Neural crest cell (in vitro differentiated cells): ENCODE results near the gene STEAP3. TPM values are rescaled to one million over a fixed set of nuclear protein-coding genes. Genes with fewer than 3 reads are reported as not detected.

Experiments used
- DNase-seq: peaks from one replicate; pipeline ENCODE4 v3.0.0; 2021; ENCODE audit warnings: low read depth, mixed read lengths, low spot score
- H3K27ac Mint-ChIP-seq: one replicate; pipeline ENCODE4 v1.8.0; 2021; ENCODE audit warnings: mild to moderate bottlenecking, mixed read lengths; ENCODE audit not compliant: unreplicated experiment
- H3K27me3 Mint-ChIP-seq: 2 replicates; pipeline ENCODE4 v1.8.0; 2021; ENCODE audit warnings: low read depth, mild to moderate bottlenecking, mixed read lengths
- H3K36me3 Mint-ChIP-seq: 2 replicates; pipeline ENCODE4 v1.8.0; 2021; ENCODE audit warnings: low read depth, mild to moderate bottlenecking, mixed read lengths
- H3K4me1 Mint-ChIP-seq: 2 replicates; pipeline ENCODE4 v1.8.0; 2021; ENCODE audit warnings: mixed read lengths
- H3K4me3 Mint-ChIP-seq: one replicate; pipeline ENCODE4 v1.8.0; 2021; ENCODE audit warnings: mild to moderate bottlenecking, mixed read lengths
- H3K9me3 Mint-ChIP-seq: 2 replicates; pipeline ENCODE4 v1.8.0; 2021; ENCODE audit warnings: mixed read lengths
- long read RNA-seq: library from polyadenylated mRNA; unstranded; transcript quantifications from one replicate; pipeline ENCODE4 v2.0.0, GENCODE V29; 2020
- total RNA-seq: library from RNA; stranded (reverse); gene quantifications from 2 replicates; pipeline ENCODE4 v1.2.1, GENCODE V29; 2021
- TF ChIP-seq, protein P1 (sequence below): fragments of 200-600 bp; sonication (generic); conservative IDR thresholded peaks from 2 replicates; pipeline ENCODE4 v1.5.0; 2021; ENCODE audit warnings: antibody characterized with exemption, mild to moderate bottlenecking

STEAP3 gene, protein sequence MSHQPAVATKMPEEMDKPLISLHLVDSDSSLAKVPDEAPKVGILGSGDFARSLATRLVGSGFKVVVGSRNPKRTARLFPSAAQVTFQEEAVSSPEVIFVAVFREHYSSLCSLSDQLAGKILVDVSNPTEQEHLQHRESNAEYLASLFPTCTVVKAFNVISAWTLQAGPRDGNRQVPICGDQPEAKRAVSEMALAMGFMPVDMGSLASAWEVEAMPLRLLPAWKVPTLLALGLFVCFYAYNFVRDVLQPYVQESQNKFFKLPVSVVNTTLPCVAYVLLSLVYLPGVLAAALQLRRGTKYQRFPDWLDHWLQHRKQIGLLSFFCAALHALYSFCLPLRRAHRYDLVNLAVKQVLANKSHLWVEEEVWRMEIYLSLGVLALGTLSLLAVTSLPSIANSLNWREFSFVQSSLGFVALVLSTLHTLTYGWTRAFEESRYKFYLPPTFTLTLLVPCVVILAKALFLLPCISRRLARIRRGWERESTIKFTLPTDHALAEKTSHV
- total RNA-seq: 0.73 and 0.77 TPM in 2 replicates
- long read RNA-seq, partial matches to known transcripts: 0 of 1 reads
- long read RNA-seq, other reads (novel, unspliced or antisense): 0 of 1 reads

DNA sequence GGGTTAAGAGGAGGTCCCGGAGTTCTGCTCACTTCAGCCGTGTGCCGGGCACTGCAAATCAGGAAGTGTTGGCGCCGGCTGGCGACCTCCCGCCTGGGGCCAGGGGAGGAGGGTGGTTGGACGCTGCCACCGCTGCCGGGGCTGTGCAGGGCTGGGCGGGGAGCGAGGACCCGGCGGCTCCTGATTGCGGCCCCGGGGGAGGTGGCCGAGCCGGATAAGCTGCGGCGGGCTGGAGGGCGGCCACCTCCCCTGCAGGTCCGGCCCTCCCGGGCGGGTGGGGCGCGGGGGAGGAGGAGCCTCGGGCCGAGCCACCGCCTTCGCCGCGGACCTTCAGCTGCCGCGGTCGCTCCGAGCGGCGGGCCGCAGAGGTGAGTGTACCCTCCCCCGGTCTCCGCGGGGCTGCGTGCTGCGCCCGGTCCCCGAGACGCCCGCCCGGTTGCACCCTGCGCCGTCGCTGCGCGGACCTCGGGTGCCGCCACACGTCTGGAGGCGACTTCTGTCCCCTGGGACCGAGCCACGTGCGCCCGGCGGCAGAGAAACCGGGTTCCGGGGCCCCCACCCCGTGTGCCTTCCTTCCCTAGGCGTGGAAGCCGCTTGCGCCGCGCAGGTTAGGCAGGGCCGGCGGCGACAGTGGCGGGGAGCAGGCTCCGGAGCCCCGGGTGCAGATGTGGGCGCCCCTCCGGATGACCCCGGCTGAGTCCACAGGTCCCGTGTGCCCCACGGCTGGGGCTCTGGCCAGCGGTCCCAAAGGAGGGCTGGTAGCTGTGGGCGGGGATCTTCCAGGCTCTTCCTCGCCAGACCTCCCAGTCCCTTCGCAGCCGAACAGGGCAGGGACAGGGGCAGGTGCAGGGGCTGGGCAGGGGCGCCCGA, at the start of gene STEAP3:
STEAP3 (plus strand) TSS at position 314 of the 870 bp plus-strand sequence. CDS start 7,179 bp downstream, outside the sequence.
- Mint-ChIP-seq H3K36me3 (no peaks in the 10 kb centered on the region), H3K27ac (no peak within 1 kb of the TSS), H3K9me3 (no peaks in the 10 kb centered on the region), H3K4me3 (peak within 1 kb of the TSS; percentile 61), H3K27me3 (peaks cover 69% of the 10 kb centered on the region), H3K4me1 (no peaks in the 10 kb centered on the region)
- DNase-seq: peak; percentile 43
- TF ChIP-seq, protein P1, sequence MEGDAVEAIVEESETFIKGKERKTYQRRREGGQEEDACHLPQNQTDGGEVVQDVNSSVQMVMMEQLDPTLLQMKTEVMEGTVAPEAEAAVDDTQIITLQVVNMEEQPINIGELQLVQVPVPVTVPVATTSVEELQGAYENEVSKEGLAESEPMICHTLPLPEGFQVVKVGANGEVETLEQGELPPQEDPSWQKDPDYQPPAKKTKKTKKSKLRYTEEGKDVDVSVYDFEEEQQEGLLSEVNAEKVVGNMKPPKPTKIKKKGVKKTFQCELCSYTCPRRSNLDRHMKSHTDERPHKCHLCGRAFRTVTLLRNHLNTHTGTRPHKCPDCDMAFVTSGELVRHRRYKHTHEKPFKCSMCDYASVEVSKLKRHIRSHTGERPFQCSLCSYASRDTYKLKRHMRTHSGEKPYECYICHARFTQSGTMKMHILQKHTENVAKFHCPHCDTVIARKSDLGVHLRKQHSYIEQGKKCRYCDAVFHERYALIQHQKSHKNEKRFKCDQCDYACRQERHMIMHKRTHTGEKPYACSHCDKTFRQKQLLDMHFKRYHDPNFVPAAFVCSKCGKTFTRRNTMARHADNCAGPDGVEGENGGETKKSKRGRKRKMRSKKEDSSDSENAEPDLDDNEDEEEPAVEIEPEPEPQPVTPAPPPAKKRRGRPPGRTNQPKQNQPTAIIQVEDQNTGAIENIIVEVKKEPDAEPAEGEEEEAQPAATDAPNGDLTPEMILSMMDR: no peak

DNA sequence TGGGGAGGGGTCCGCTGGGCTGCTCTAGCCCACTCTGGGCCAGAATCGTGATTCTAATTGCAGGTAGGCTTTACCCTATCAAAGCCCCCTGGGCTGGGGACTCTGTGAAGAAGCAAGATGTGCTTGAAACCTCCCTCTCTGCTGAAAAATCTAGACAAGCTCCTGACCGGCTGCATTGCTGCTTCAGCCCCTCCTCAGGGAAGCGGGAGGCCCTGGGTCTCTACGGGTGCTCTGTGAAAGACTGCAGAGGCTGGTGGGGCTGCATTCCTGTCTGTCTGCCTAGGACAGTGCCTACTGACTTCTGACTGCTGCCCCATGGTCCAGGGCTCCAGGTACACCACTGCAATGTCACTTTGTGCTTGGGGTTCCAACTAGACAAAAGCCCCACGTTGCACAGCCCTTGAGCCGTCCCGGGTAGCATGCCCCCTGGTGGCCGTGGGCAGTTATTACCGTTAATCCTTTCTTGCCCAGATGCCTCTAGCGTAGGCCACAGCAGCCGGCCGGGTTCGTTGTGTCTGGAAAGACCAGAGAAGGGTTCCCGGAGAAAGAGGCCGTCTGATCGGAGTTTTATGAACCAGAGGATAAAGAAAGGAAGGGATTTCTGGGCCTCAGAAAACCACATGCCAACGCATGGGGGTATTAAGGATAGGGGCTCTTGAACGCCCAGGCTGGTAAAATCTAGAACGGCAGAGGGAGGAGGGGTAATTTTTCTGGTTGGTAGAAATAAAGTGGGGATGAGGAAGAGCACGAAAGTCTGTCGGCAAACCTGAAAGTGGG, 49.2 kb upstream of the STEAP3 start:
- TF ChIP-seq, protein P1: peak; percentile 80
- no peaks in the 10 kb centered on the region for H3K36me3 Mint-ChIP-seq
- no peaks in the 10 kb centered on the region for H3K4me1 Mint-ChIP-seq
- peak; percentile 71 for DNase-seq
- H3K4me3 Mint-ChIP-seq: no peak overlapping the region
- H3K9me3 Mint-ChIP-seq: no peaks in the 10 kb centered on the region
- H3K27ac Mint-ChIP-seq: peak overlapping the region; percentile 43
- peaks cover 11% of the 10 kb centered on the region for H3K27me3 Mint-ChIP-seq

DNA sequence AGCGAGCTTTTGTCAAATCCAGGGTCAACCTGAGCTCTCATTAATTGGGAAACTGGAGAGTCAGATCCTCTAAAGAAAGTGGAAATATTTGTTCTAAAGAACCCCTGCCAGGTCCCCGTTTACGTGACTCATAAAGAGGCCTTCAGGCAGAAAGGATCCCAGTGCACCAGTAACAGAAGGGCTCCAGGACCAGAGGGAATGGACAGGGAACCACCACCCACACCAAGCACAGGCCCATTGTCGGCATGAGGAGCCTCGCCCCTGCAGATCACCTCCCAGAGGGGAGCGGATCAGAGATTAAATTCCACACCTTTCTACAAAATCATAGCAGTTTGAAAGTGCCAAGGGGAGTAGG, 48.7 kb upstream of the STEAP3 start:
- DNase-seq: no peak
- TF ChIP-seq, protein P1: no peak
- Mint-ChIP-seq H3K4me3 (no peak overlapping the region), H3K27ac (peak overlapping the region; percentile 43), H3K4me1 (no peaks in the 10 kb centered on the region), H3K36me3 (no peaks in the 10 kb centered on the region), H3K27me3 (peaks cover 6% of the 10 kb centered on the region), H3K9me3 (no peaks in the 10 kb centered on the region)

DNA sequence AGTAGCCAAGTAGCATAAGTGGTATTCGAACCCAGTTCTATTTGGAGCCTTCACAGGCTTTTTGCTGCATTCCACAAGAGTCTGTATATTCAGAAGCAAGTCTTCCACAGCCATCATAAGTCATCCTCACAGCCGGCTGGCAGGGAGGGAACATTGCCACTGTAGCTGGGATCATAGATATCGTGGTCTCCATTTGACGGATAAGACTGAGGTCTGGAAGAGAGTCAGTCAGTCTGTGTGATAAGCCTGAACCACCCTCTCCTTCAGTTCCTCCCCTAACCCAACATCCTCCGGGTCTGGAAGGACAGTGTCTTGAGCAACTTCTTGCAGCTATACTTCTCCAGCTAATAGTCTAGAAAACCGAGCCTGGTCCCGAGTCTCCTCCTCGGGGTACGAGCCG, 48.1 kb upstream of the STEAP3 start:
- TF ChIP-seq, protein P1: no peak
- H3K4me1 Mint-ChIP-seq: no peaks in the 10 kb centered on the region
- H3K27me3 Mint-ChIP-seq: peaks cover 5% of the 10 kb centered on the region

More for the DNA sequence above, 48.1 kb upstream of the STEAP3 start:
- DNase-seq: no peak
- H3K9me3 Mint-ChIP-seq: no peaks in the 10 kb centered on the region
- H3K4me3 Mint-ChIP-seq: no peak overlapping the region
- no peaks in the 10 kb centered on the region for H3K36me3 Mint-ChIP-seq
- H3K27ac Mint-ChIP-seq: no peak overlapping the region
